ENCODE data around the gene JAKMIP1.

JAKMIP1 gene

DNA sequence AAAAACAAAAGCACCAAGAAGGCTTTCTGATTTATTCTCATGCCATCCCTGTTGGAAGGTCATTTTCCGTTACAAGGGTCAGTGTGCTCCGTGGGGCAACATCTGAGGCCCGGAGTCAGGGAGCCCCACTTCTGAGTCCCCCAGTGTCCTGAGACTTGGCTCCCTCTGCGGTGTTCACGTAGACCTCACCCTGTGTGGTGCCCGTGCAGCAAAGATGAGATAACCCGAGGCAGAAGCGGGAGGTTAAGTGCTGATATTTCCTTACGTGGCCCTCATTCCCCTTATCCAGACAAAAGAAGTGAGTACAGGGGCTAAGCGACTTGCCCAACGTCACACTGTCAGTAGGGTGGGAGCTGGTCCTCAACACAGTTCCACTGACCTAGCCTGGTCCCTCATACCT, 3.5 kb downstream of the JAKMIP1 start:
- no peak for DNase-seq (ENCODE audit: extremely low read depth, low read depth)
- no peak for TF ChIP-seq CTCF (IDR thresholded peaks at IDR 0.05; ENCODE audit: low read depth, low read length, missing control alignments)
- H3K4me3 ChIP-seq (replicated peaks; ENCODE audit: low read depth, low read length) = no peak overlapping the region

GRCh38 chr4:6196324-6196723, 4.0 kb downstream of the JAKMIP1 start:
- TF ChIP-seq CTCF (IDR thresholded peaks at IDR 0.05; ENCODE audit: low read depth, low read length, missing control alignments) = no peak
- no peak overlapping the region for H3K4me3 ChIP-seq (replicated peaks; ENCODE audit: low read depth, low read length)
- no peak for DNase-seq (ENCODE audit: extremely low read depth, low read depth)

DNA sequence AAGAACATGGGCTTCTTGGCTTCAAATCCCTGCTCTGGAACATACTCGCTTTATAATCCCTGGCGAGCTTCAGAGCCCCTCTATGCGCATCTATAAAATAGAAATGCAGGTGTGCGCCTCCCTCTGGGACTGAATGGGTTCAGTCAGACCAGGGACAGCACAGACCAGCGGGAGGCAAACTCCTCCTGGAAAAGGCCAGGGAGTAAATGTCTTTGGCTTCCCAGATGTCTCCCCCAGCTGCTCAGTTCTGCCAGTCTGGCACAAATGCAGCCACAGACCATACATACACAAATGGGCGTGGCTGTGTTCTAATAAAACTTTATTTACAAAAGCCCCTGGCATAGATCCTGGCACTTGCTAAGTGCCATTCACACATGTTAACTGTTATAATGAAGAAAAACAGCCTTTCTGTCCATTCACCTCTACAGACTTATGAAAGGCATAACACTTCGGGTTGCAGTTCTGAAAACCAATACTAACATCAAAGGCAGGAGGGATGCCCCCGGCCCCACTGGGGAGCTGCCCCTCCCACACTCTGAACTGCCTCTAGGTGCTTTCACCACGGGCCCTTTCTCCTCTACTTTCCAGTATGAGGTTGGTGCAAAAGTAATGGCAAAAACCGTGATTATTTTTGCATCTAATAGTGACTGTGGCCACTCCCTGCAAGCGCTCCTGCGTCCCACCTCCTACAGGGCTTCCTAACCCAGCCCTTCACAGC, 4.6 kb downstream of the JAKMIP1 start:
- TF ChIP-seq CTCF (IDR thresholded peaks at IDR 0.05; ENCODE audit: low read depth, low read length, missing control alignments) = no peak
- H3K4me3 ChIP-seq (replicated peaks; ENCODE audit: low read depth, low read length) = no peak overlapping the region
- no peak for DNase-seq (ENCODE audit: extremely low read depth, low read depth)

DNA sequence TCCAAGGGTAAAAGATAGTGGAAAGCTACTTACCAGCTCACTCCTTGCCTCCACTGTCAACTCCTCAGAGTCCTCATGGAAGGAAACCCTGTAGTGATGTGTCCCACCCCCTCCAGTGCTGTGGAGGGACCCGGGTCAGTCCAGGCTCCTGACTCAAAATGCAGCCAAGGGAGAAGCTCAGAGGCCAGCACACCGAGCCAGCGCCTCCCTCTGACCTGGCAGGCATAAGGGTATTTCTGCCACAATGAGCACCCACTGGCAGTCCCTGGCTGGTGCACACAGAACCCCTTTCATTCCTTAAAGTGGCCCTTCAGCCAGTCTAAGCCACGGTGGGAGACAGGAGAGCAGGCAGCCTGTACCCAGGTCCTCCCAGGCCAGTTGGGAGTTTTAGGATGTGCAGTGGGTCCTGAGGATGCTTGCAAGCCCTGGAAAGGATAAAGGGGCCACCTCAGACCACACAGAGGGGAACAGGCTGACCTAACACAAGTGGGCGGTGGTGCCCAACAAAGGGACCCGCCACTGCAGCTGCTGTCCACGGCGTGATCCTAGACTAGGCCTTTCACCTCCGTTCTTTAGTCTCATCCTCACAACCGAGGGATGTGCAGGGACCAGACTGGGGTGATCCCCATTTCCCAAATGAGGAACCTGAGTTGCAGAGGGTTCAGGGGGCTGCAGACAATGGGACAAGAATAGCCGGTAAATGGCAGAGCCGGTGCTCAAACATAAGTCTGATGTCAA, 5.7 kb downstream of the JAKMIP1 start:
- TF ChIP-seq CTCF (IDR thresholded peaks at IDR 0.05; ENCODE audit: low read depth, low read length, missing control alignments) = no peak
- H3K4me3 ChIP-seq (replicated peaks; ENCODE audit: low read depth, low read length) = no peak overlapping the region
- no peak for DNase-seq (ENCODE audit: extremely low read depth, low read depth)

GRCh38 chr4:6193399-6193798, 7.0 kb downstream of the JAKMIP1 start:
- no peak overlapping the region for H3K4me3 ChIP-seq (replicated peaks; ENCODE audit: low read depth, low read length)
- TF ChIP-seq CTCF (IDR thresholded peaks at IDR 0.05; ENCODE audit: low read depth, low read length, missing control alignments) = no peak
- no peak for DNase-seq (ENCODE audit: extremely low read depth, low read depth)

DNA sequence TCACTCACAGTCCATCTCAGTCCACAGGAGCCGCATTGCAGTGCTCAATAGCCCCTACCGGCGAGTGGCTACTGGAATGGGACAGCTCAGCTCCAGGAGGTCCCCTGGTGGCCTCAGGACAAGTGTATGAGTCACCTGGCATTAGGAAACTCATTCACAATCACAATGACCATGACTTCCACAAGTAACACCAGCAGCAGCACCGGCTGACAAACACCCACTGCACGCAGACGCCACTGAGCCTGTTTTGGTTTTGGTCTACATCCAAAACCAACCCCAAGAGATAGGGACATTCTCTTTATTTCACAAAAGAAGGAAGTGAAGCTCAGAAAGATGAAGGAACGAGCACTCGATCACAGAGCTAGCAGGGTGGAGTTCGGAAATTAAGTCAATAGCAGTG, 8.1 kb downstream of the JAKMIP1 start:
- H3K4me3 ChIP-seq (replicated peaks; ENCODE audit: low read depth, low read length) = no peak overlapping the region
- TF ChIP-seq CTCF (IDR thresholded peaks at IDR 0.05; ENCODE audit: low read depth, low read length, missing control alignments) = no peak
- DNase-seq (ENCODE audit: extremely low read depth, low read depth) = no peak
